ENCODE results near the gene SOX13.
"Not testable (repeated sequence)": the region's sequence is repeated elsewhere in the genome, so short reads cannot be mapped to it uniquely, and the experiment has no call there.

SOX13 gene

DNA sequence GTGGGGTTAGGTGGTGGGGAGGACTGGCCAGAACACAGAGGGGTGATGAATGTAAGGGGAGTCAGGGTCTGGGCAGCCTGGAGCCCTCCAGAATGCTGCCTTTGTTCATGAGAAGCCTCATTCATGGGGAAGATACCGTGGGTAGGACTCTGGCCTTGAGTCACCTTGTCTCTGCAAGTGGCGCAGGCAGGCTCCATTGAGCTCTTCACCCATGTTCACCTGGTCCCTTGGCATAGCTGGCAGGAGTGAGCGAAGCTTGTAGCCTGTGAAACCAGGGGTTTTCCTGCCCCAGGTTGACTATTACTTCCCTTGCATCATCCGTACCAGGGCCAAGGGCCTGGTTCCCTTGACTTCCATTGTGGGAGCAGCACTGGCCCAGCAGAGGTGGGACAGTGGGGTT lies 25.8 kb downstream of the SOX13 start:
- Mint-ChIP-seq H3K4me1 (peaks cover 17 to 18% of the 10 kb centered on the region in 2 donors), H3K4me3 (no peak overlapping the region)

DNA sequence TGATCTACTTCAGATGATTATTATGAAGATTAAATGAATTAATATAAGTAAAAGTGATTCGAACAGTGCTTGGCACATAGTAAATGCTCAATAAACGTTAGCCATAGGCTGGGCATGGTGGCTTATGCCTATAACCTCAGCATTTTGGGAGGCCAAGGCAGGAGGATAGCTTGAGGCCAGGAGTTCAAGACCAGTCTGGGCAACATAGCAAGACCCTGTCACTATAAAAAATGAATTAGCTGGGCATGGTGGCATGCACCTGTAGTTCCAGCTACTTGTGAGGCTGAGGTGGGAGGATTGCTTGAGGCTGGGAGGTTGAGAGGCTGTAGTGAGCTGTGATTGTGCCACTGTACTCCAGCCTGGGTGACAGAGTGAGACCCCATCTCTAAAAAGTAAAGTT lies 26.8 kb downstream of the SOX13 start:
- Mint-ChIP-seq H3K27me3 (peaks cover 15 to 25% of the 10 kb centered on the region in 2 donors), H3K4me1 (peaks cover 25 to 29% of the 10 kb centered on the region in 2 donors)
- ATAC-seq (replicated peaks); DNase-seq; H3K4me3 Mint-ChIP-seq; H3K9me3 Mint-ChIP-seq; H3K27ac Mint-ChIP-seq; H3K36me3 Mint-ChIP-seq: not testable (repeated sequence)

More for the DNA sequence above, 25.8 kb downstream of the SOX13 start:
- H3K36me3 Mint-ChIP-seq = no peaks in the 10 kb centered on the region
- no peak for ATAC-seq (replicated peaks)
- no peak for DNase-seq
- H3K9me3 Mint-ChIP-seq = no peaks in the 10 kb centered on the region
- no peak overlapping the region for H3K27ac Mint-ChIP-seq
- peaks cover 15 to 32% of the 10 kb centered on the region in 2 donors for H3K27me3 Mint-ChIP-seq

- H3K27ac Mint-ChIP-seq = no peak overlapping the region
- no peaks in the 10 kb centered on the region for H3K9me3 Mint-ChIP-seq
- H3K27me3 Mint-ChIP-seq = peaks cover 6 to 13% of the 10 kb centered on the region in 2 donors
- DNase-seq (no peak), ATAC-seq (replicated peaks) (peak in 1 of 2 donors; percentile 24)
- H3K4me1 Mint-ChIP-seq = peaks cover 26 to 35% of the 10 kb centered on the region in 2 donors
- H3K4me3 Mint-ChIP-seq = peak overlapping the region; percentile 2 to 31
- no peaks in the 10 kb centered on the region for H3K36me3 Mint-ChIP-seq
Measured at GRCh38 chr1:204102029-204102611, 29.2 kb downstream of the SOX13 start.

GRCh38 chr1:204102739-204103430 lies 30.0 kb downstream of the SOX13 start:
- ATAC-seq (replicated peaks) (peak; percentile 13 to 19), DNase-seq (no peak)
- Mint-ChIP-seq H3K27ac (peak overlapping the region; percentile 42), H3K4me1 (peaks cover 26 to 35% of the 10 kb centered on the region in 2 donors), H3K4me3 (peak overlapping the region in 1 of 2 donors; percentile 16), H3K36me3 (no peaks in the 10 kb centered on the region), H3K9me3 (no peaks in the 10 kb centered on the region), H3K27me3 (peaks cover 9 to 20% of the 10 kb centered on the region in 2 donors)

DNA sequence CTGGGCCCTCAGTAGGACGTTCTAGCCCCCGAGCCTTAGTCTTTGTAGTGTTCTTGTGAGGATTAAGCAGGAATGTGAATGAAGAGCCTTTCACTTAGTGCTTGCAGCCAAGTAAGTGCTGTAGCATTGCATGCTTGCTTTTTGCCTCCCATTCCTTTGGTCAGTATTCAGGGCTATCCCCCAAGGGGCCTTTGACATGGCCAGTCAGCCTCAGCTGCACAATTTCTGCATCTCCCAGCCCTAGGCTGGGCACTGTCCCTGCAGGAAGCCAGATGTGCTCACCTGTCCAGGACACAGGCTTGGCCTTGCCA lies 30.5 kb downstream of the SOX13 start:
- DNase-seq = no peak
- Mint-ChIP-seq H3K27me3 (peaks cover 9 to 20% of the 10 kb centered on the region in 2 donors), H3K4me1 (peaks cover 26 to 35% of the 10 kb centered on the region in 2 donors), H3K36me3 (no peaks in the 10 kb centered on the region), H3K9me3 (no peaks in the 10 kb centered on the region), H3K27ac (no peak overlapping the region), H3K4me3 (no peak overlapping the region)
- no peak for ATAC-seq (replicated peaks)

- ATAC-seq (replicated peaks) (peak; percentile 72 to 77), DNase-seq (peak; percentile 30)
- no peaks in the 10 kb centered on the region for H3K36me3 Mint-ChIP-seq
- peak overlapping the region in 1 of 2 donors; percentile 22 for H3K4me3 Mint-ChIP-seq
- H3K27me3 Mint-ChIP-seq = peaks cover 13 to 25% of the 10 kb centered on the region in 2 donors
- H3K27ac Mint-ChIP-seq = peak overlapping the region; percentile 49
- no peaks in the 10 kb centered on the region for H3K9me3 Mint-ChIP-seq
- peaks cover 26 to 35% of the 10 kb centered on the region in 2 donors for H3K4me1 Mint-ChIP-seq
Measured at GRCh38 chr1:204104331-204105130, 31.6 kb downstream of the SOX13 start.

GRCh38 chr1:204105131-204105515 lies 32.2 kb downstream of the SOX13 start:
- no peaks in the 10 kb centered on the region for H3K36me3 Mint-ChIP-seq
- DNase-seq (no peak), ATAC-seq (replicated peaks) (no peak)
- peaks cover 26 to 35% of the 10 kb centered on the region in 2 donors for H3K4me1 Mint-ChIP-seq
- no peak overlapping the region for H3K27ac Mint-ChIP-seq
- H3K9me3 Mint-ChIP-seq = no peaks in the 10 kb centered on the region
- H3K4me3 Mint-ChIP-seq = peak overlapping the region in 1 of 2 donors; percentile 22
- peaks cover 12 to 23% of the 10 kb centered on the region in 2 donors for H3K27me3 Mint-ChIP-seq

- Mint-ChIP-seq H3K27ac (no peak overlapping the region), H3K4me3 (no peak overlapping the region), H3K27me3 (peaks cover 7 to 18% of the 10 kb centered on the region in 2 donors), H3K9me3 (no peaks in the 10 kb centered on the region), H3K36me3 (no peaks in the 10 kb centered on the region), H3K4me1 (peaks cover 26 to 35% of the 10 kb centered on the region in 2 donors)
- DNase-seq = no peak
- ATAC-seq (replicated peaks) = no peak
Measured at GRCh38 chr1:204106825-204107224, 33.9 kb downstream of the SOX13 start.

DNA sequence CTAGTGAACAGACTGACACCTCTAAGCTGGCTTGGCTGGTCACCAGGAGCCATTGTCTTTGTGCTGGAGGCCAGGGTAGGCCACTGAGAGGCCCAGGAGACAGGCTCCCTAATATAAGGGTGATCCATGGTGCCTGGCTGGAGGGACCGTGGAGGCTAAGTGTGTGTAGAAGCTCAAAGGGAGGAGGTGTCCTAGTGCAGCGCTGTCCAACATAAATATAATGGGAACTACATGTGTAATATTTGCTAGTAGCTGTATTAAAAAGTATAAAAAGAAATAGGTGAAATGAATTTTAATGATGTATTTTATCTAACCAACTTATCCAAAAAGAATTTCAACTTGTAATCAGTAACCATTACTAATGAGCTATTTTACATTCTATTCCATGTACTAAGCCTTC lies 35.0 kb downstream of the SOX13 start:
- no peak overlapping the region for H3K27ac Mint-ChIP-seq
- peaks cover 13 to 19% of the 10 kb centered on the region in 2 donors for H3K27me3 Mint-ChIP-seq
- ATAC-seq (replicated peaks) (no peak), DNase-seq (no peak)
- peaks cover 17 to 24% of the 10 kb centered on the region in 2 donors for H3K4me1 Mint-ChIP-seq
- no peaks in the 10 kb centered on the region for H3K36me3 Mint-ChIP-seq
- H3K4me3 Mint-ChIP-seq = no peak overlapping the region
- no peaks in the 10 kb centered on the region for H3K9me3 Mint-ChIP-seq

GRCh38 chr1:204108312-204109141 lies 35.6 kb downstream of the SOX13 start:
- no peak for ATAC-seq (replicated peaks)
- Mint-ChIP-seq H3K4me3 (no peak overlapping the region), H3K9me3 (no peaks in the 10 kb centered on the region), H3K27me3 (peaks cover 15 to 21% of the 10 kb centered on the region in 2 donors), H3K36me3 (no peaks in the 10 kb centered on the region), H3K4me1 (peaks cover 13 to 18% of the 10 kb centered on the region in 2 donors), H3K27ac (no peak overlapping the region)
- DNase-seq = no peak

DNA sequence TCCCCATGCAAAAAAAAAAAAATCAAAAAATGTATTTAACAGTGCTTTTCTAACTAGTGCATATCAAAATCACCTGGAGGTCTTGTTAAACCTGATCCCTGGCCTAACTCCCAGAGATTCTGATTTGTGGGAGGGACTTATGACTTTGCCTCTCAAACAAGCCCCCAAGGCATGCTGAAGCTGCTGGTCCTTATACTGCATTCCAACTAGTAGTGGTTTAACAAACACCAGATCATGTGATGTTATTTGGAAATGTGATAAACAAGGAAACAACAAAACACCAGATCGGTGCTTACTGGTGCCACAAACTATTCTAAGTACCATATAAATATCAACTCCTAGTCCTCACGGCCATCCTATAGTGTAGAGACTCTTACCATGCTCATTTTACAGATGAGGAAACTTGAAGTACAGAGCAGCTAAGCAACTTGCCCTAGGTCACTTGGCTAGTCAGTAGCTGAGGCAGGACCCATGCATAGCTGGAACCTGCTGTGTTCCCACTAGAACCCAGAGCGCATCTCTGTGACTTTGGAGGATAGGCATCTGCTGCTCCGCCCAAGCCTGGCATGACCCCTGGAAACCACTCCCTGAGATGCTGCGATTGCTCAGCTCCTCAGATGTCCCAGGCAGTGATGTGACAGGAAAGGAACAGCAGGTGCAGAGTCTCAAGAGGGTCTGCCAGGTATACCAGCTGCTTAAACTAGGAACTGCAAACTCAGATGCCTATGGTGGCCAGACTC lies 38.1 kb downstream of the SOX13 start:
- ATAC-seq (replicated peaks) (no peak), DNase-seq (no peak)
- Mint-ChIP-seq H3K4me3 (no peak overlapping the region), H3K27ac (no peak overlapping the region), H3K9me3 (no peaks in the 10 kb centered on the region), H3K36me3 (no peaks in the 10 kb centered on the region), H3K27me3 (peaks cover 15 to 21% of the 10 kb centered on the region in 2 donors), H3K4me1 (peaks cover 3 to 12% of the 10 kb centered on the region in 2 donors)

DNA sequence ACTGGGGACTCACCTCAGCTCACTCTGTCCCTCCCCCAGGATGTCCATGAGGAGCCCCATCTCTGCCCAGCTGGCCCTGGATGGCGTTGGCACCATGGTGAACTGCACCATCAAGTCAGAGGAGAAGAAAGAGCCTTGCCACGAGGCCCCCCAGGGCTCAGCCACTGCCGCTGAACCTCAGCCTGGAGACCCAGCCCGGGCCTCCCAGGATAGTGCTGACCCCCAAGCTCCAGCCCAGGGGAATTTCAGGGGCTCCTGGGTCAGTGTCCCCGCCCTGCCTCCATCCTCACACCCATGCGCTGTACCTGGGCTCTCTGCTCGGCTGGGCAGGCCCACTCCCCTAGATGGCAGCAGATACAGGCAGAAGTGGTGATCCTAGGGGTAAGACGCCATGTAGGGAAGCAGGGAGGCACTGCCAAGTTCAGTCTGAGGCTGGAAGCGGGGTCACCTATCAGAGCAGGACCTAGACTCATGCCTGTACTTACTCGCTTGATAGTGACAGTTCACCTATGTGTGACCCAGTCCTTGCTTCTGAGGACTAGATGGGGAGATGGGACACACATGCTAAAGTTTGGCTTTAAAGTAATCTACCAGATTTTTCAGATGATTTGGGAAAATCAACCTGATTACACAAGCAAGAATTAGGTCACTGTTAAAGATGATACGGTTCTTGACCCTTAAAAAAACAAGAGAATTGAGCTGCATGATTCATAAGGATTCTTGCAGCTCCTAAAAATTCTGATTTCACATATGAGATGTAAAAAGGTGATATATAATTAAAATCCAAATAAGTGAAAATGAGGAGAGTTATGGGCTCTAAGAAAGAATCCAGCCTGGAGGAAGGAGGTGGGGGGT lies 40.2 kb downstream of the SOX13 start:
- Mint-ChIP-seq H3K4me1 (peaks cover 3 to 12% of the 10 kb centered on the region in 2 donors), H3K36me3 (no peaks in the 10 kb centered on the region), H3K9me3 (no peaks in the 10 kb centered on the region), H3K4me3 (no peak overlapping the region), H3K27me3 (peaks cover 11 to 14% of the 10 kb centered on the region in 2 donors), H3K27ac (no peak overlapping the region)
- ATAC-seq (replicated peaks) (no peak), DNase-seq (no peak)

GRCh38 chr1:204113896-204114295 lies 41.0 kb downstream of the SOX13 start:
- no peak for DNase-seq
- peaks cover 12 to 15% of the 10 kb centered on the region in 2 donors for H3K27me3 Mint-ChIP-seq
- H3K36me3 Mint-ChIP-seq = no peaks in the 10 kb centered on the region
- H3K4me1 Mint-ChIP-seq = peaks cover 3 to 12% of the 10 kb centered on the region in 2 donors
- no peak overlapping the region for H3K4me3 Mint-ChIP-seq
- no peak for ATAC-seq (replicated peaks)
- H3K27ac Mint-ChIP-seq = no peak overlapping the region
- H3K9me3 Mint-ChIP-seq = no peaks in the 10 kb centered on the region
